Ectodermal cell (in vitro differentiated cells): ENCODE measurements around the gene JADE3.
A peak's percentile ranks its signal among the peaks of the same experiment; 100 is the strongest.
"Not testable (repeated sequence)": the region's sequence is repeated elsewhere in the genome, so short reads cannot be mapped to it uniquely, and the experiment has no call there.

Experiments
- H3K27ac ChIP-seq: 2 replicates; pipeline ENCODE4 v1.7.0; 2013; ENCODE audit warnings: mild to moderate bottlenecking, low read depth, low read length; ENCODE audit not compliant: insufficient read depth, poor library complexity, severe bottlenecking
- H3K27me3 ChIP-seq: 2 replicates; pipeline ENCODE4 v1.7.0; 2013; ENCODE audit warnings: mild to moderate bottlenecking, low read length; ENCODE audit not compliant: insufficient read depth, control insufficient read depth, poor library complexity, severe bottlenecking
- H3K36me3 ChIP-seq: one replicate; pipeline ENCODE4 v1.7.0; 2013; ENCODE audit warnings: low read length; ENCODE audit not compliant: control insufficient read depth, insufficient read depth
- H3K4me1 ChIP-seq: one replicate; pipeline ENCODE4 v1.7.0; 2013; ENCODE audit warnings: low read length; ENCODE audit not compliant: control insufficient read depth, insufficient read depth
- H3K4me3 ChIP-seq: 2 replicates; pipeline ENCODE4 v1.7.0; 2013; ENCODE audit warnings: low read depth, low read length, control low read depth; ENCODE audit not compliant: insufficient read depth
- H3K9me3 ChIP-seq: 2 replicates; pipeline ENCODE4 v1.7.0; 2013; ENCODE audit warnings: mild to moderate bottlenecking, low read length, moderate library complexity; ENCODE audit not compliant: control insufficient read depth
- WGBS, 2 experiments: methylation state at CpG; one replicate each; pipeline ENCODE4 v1.1.7; 2013; ENCODE audit warnings: missing lambda C conversion rate in 2 of 2; 5-methylcytosine and 5-hydroxymethylcytosine counted together

JADE3 gene

GRCh38 chrX:46927718-46928117 is 15.5 kb downstream of the JADE3 start:
- H3K27me3 ChIP-seq: no peaks in the 10 kb centered on the region
- no peaks in the 10 kb centered on the region for H3K4me1 ChIP-seq
- H3K27ac ChIP-seq: no peak overlapping the region
- no peaks in the 10 kb centered on the region for H3K9me3 ChIP-seq
- 88 to 96% methylated on average over 3 of the region's 3 CpGs for WGBS, 2 experiments
- H3K36me3 ChIP-seq: no peaks in the 10 kb centered on the region
- H3K4me3 ChIP-seq: no peak overlapping the region

- Histone ChIP-seq H3K4me3 (no peak overlapping the region), H3K27ac (no peak overlapping the region)
- WGBS, 2 experiments: 96 to 98% methylated on average over 3 of the region's 3 CpGs
Observed at GRCh38 chrX:46929439-46930261, 17.4 kb downstream of the JADE3 start.

GRCh38 chrX:46935295-46935694 is 23.1 kb downstream of the JADE3 start:
- Histone ChIP-seq H3K9me3 (no peaks in the 10 kb centered on the region), H3K36me3 (no peaks in the 10 kb centered on the region), H3K4me3 (no peak overlapping the region), H3K27ac (no peak overlapping the region), H3K4me1 (no peaks in the 10 kb centered on the region), H3K27me3 (no peaks in the 10 kb centered on the region)
- WGBS, 2 experiments: 96% methylated on average over 3 to 4 of the region's 4 CpGs

More at GRCh38 chrX:46929439-46930261, 17.4 kb downstream of the JADE3 start:
- no peaks in the 10 kb centered on the region for H3K4me1 ChIP-seq
- H3K36me3 ChIP-seq: no peaks in the 10 kb centered on the region
- no peaks in the 10 kb centered on the region for H3K27me3 ChIP-seq
- H3K9me3 ChIP-seq: no peaks in the 10 kb centered on the region

- WGBS, 2 experiments: 88 to 91% methylated on average over 7 of the region's 7 CpGs
Observed at GRCh38 chrX:46938589-46938988, 26.4 kb downstream of the JADE3 start.

GRCh38 chrX:46941341-46941740 is 29.1 kb downstream of the JADE3 start:
- no peak overlapping the region for H3K4me3 ChIP-seq
- no peaks in the 10 kb centered on the region for H3K4me1 ChIP-seq
- H3K27me3 ChIP-seq: no peaks in the 10 kb centered on the region
- H3K27ac ChIP-seq: no peak overlapping the region
- no peaks in the 10 kb centered on the region for H3K9me3 ChIP-seq
- H3K36me3 ChIP-seq: no peaks in the 10 kb centered on the region

More at GRCh38 chrX:46938589-46938988, 26.4 kb downstream of the JADE3 start:
- no peaks in the 10 kb centered on the region for H3K9me3 ChIP-seq
- H3K27ac ChIP-seq: no peak overlapping the region
- no peaks in the 10 kb centered on the region for H3K27me3 ChIP-seq
- H3K4me1 ChIP-seq: no peaks in the 10 kb centered on the region
- H3K36me3 ChIP-seq: no peaks in the 10 kb centered on the region
- no peak overlapping the region for H3K4me3 ChIP-seq

- 75% methylated on average over 3 of the region's 5 CpGs; no CpG with 5 or more reads in 1 of the 2 experiments for WGBS, 2 experiments
- Histone ChIP-seq H3K36me3 (no peaks in the 10 kb centered on the region), H3K27ac (peak overlapping the region; percentile 90), H3K4me3 (no peak overlapping the region), H3K27me3 (no peaks in the 10 kb centered on the region), H3K4me1 (peaks cover 15% of the 10 kb centered on the region), H3K9me3 (no peaks in the 10 kb centered on the region)
Observed at GRCh38 chrX:46953137-46953527, 40.9 kb downstream of the JADE3 start.

GRCh38 chrX:46953597-46953996 is 41.4 kb downstream of the JADE3 start:
- H3K4me3 ChIP-seq: no peak overlapping the region
- no peaks in the 10 kb centered on the region for H3K27me3 ChIP-seq
- WGBS, 2 experiments: 0% methylated on average over 2 of the region's 2 CpGs
- H3K27ac ChIP-seq: peak overlapping the region; percentile 90
- peaks cover 15% of the 10 kb centered on the region for H3K4me1 ChIP-seq
- no peaks in the 10 kb centered on the region for H3K36me3 ChIP-seq
- no peaks in the 10 kb centered on the region for H3K9me3 ChIP-seq

- Histone ChIP-seq H3K27me3 (no peaks in the 10 kb centered on the region), H3K27ac (no peak overlapping the region), H3K4me3 (no peak overlapping the region), H3K4me1 (peaks cover 15% of the 10 kb centered on the region), H3K9me3 (no peaks in the 10 kb centered on the region), H3K36me3 (no peaks in the 10 kb centered on the region)
- 88 to 89% methylated on average over 1 to 2 of the region's 2 CpGs for WGBS, 2 experiments
Observed at GRCh38 chrX:46954716-46955115, 42.5 kb downstream of the JADE3 start.

GRCh38 chrX:46956589-46956988 is 44.4 kb downstream of the JADE3 start:
- 98 to 100% methylated on average over 4 of the region's 4 CpGs for WGBS, 2 experiments
- H3K27me3 ChIP-seq: not testable (repeated sequence)

GRCh38 chrX:46957297-46957696 is 45.1 kb downstream of the JADE3 start:
- H3K27ac ChIP-seq: no peak overlapping the region
- peaks cover 11% of the 10 kb centered on the region for H3K4me1 ChIP-seq
- no peaks in the 10 kb centered on the region for H3K27me3 ChIP-seq
- 83 to 85% methylated on average over 3 of the region's 3 CpGs for WGBS, 2 experiments
- no peaks in the 10 kb centered on the region for H3K36me3 ChIP-seq
- no peaks in the 10 kb centered on the region for H3K9me3 ChIP-seq
- no peak overlapping the region for H3K4me3 ChIP-seq

More at GRCh38 chrX:46956589-46956988, 44.4 kb downstream of the JADE3 start:
- peaks cover 14% of the 10 kb centered on the region for H3K4me1 ChIP-seq
- H3K36me3 ChIP-seq, H3K9me3 ChIP-seq, H3K27ac ChIP-seq, H3K4me3 ChIP-seq: not testable (repeated sequence)
